Stimulated activated effector memory CD8-positive, alpha-beta T cell treated with anti-CD3 and anti-CD28 coated beads, Interleukin-12 subunit alpha, Interleukin-12 subunit beta, amount 100 ng/mL, for 72 hours (primary cell): ENCODE results near the gene SIGLEC10.

ENCODE experiments used
- ATAC-seq: fragments of 150-1000 bp; cut with Tn5 transposase; 2 replicates; pipeline ENCODE4 v1.10.0; 2021
- DNase-seq, 2 donors: peaks; one replicate each; pipeline ENCODE4 v3.0.0; 2021 to 2022; ENCODE audit warnings: low spot score in 2 of 2
- H3K27ac Mint-ChIP-seq: one replicate; pipeline ENCODE4 v1.8.0; 2022; ENCODE audit warnings: mild to moderate bottlenecking, mixed read lengths
- H3K36me3 Mint-ChIP-seq: one replicate; pipeline ENCODE4 v1.8.0; 2022; ENCODE audit warnings: mild to moderate bottlenecking, mixed read lengths
- H3K4me1 Mint-ChIP-seq: one replicate; pipeline ENCODE4 v1.8.0; 2022; ENCODE audit warnings: mixed read lengths
- H3K4me3 Mint-ChIP-seq: one replicate; pipeline ENCODE4 v1.8.0; 2022; ENCODE audit warnings: mild to moderate bottlenecking, mixed read lengths
- H3K9me3 Mint-ChIP-seq: one replicate; pipeline ENCODE4 v1.8.0; 2022; ENCODE audit warnings: mixed read lengths

Gene SIGLEC10

GRCh38 chr19:51389143-51389542 is 28.3 kb downstream of the SIGLEC10 start:
- no peak for ATAC-seq
- H3K4me3 Mint-ChIP-seq = peak overlapping the region; percentile 4
- H3K36me3 Mint-ChIP-seq = peaks cover 19% of the 10 kb centered on the region
- peaks cover 61% of the 10 kb centered on the region for H3K4me1 Mint-ChIP-seq
- no peak for DNase-seq
- H3K9me3 Mint-ChIP-seq = no peaks in the 10 kb centered on the region
- H3K27ac Mint-ChIP-seq = peak overlapping the region; percentile 98

- H3K36me3 Mint-ChIP-seq = peaks cover 17% of the 10 kb centered on the region
- H3K9me3 Mint-ChIP-seq = no peaks in the 10 kb centered on the region
- no peak for DNase-seq
- peak within 1 kb of the TSS; percentile 85 for H3K4me3 Mint-ChIP-seq
- H3K4me1 Mint-ChIP-seq = peaks cover 53% of the 10 kb centered on the region
- peak; percentile 50 for ATAC-seq
- peak within 1 kb of the TSS; percentile 98 for H3K27ac Mint-ChIP-seq
These were observed 29.5 kb downstream of the SIGLEC10 start, which contains the start of gene LIM2 for GRCh38 chr19:51387924-51388389. TSS of gene LIM2 (minus strand) at chr19:51387974. CDS start at chr19:51387443, 531 bp downstream.

- peak overlapping the region; percentile 98 for H3K27ac Mint-ChIP-seq
- H3K9me3 Mint-ChIP-seq = no peaks in the 10 kb centered on the region
- peak overlapping the region; percentile 85 for H3K4me3 Mint-ChIP-seq
- H3K36me3 Mint-ChIP-seq = peaks cover 25% of the 10 kb centered on the region
- DNase-seq (no peak), ATAC-seq (peak; percentile 48)
- H3K4me1 Mint-ChIP-seq = peaks cover 53% of the 10 kb centered on the region
These were observed 30.4 kb downstream of the SIGLEC10 start for GRCh38 chr19:51386882-51387520.

GRCh38 chr19:51382004-51382403 is 35.4 kb downstream of the SIGLEC10 start:
- Mint-ChIP-seq H3K36me3 (peaks cover 23% of the 10 kb centered on the region), H3K4me1 (peaks cover 32% of the 10 kb centered on the region)

GRCh38 chr19:51380379-51380778 is 37.1 kb downstream of the SIGLEC10 start:
- no peaks in the 10 kb centered on the region for H3K9me3 Mint-ChIP-seq
- H3K27ac Mint-ChIP-seq = peak overlapping the region; percentile 88
- peaks cover 26% of the 10 kb centered on the region for H3K36me3 Mint-ChIP-seq
- H3K4me3 Mint-ChIP-seq = peak overlapping the region; percentile 31
- ATAC-seq = no peak
- DNase-seq = no peak
- peaks cover 37% of the 10 kb centered on the region for H3K4me1 Mint-ChIP-seq

More at GRCh38 chr19:51382004-51382403, 35.4 kb downstream of the SIGLEC10 start:
- Mint-ChIP-seq H3K4me3 (no peak overlapping the region), H3K27ac (no peak overlapping the region), H3K9me3 (no peaks in the 10 kb centered on the region)
- DNase-seq (no peak), ATAC-seq (peak; percentile 58)

- H3K36me3 Mint-ChIP-seq = peaks cover 39% of the 10 kb centered on the region
- no peak for ATAC-seq
- no peak overlapping the region for H3K27ac Mint-ChIP-seq
- peaks cover 62% of the 10 kb centered on the region for H3K4me1 Mint-ChIP-seq
- no peak overlapping the region for H3K4me3 Mint-ChIP-seq
- H3K9me3 Mint-ChIP-seq = no peaks in the 10 kb centered on the region
- DNase-seq = no peak
These were observed 40.0 kb downstream of the SIGLEC10 start for GRCh38 chr19:51377422-51377821.

- peak in 1 of 2 donors; percentile 77 for DNase-seq
- Mint-ChIP-seq H3K4me1 (peaks cover 61% of the 10 kb centered on the region), H3K9me3 (no peaks in the 10 kb centered on the region), H3K4me3 (peak overlapping the region; percentile 92), H3K36me3 (peaks cover 49% of the 10 kb centered on the region), H3K27ac (peak overlapping the region; percentile 96)
- ATAC-seq = peak; percentile 20
These were observed 41.8 kb downstream of the SIGLEC10 start for GRCh38 chr19:51375504-51376221.

GRCh38 chr19:51372649-51373504 is 44.6 kb downstream of the SIGLEC10 start, which contains the start of gene NKG7:
TSS of gene NKG7 (minus strand) at chr19:51372654. CDS start at chr19:51372535, 119 bp downstream.
- Mint-ChIP-seq H3K4me1 (peaks cover 66% of the 10 kb centered on the region), H3K36me3 (peaks cover 71% of the 10 kb centered on the region), H3K9me3 (no peaks in the 10 kb centered on the region), H3K4me3 (peak within 1 kb of the TSS; percentile 92), H3K27ac (peak within 1 kb of the TSS; percentile 96)
- ATAC-seq = peak; percentile 86
- DNase-seq = peak; percentile 73 to 97

- H3K4me3 Mint-ChIP-seq = peak overlapping the region; percentile 92
- DNase-seq (peak in 1 of 2 donors; percentile 73), ATAC-seq (no peak)
- peaks cover 66% of the 10 kb centered on the region for H3K4me1 Mint-ChIP-seq
- H3K9me3 Mint-ChIP-seq = no peaks in the 10 kb centered on the region
- peaks cover 78% of the 10 kb centered on the region for H3K36me3 Mint-ChIP-seq
- peak overlapping the region; percentile 96 for H3K27ac Mint-ChIP-seq
These were observed 45.3 kb downstream of the SIGLEC10 start for GRCh38 chr19:51372021-51372648.

- ATAC-seq (no peak), DNase-seq (no peak)
- Mint-ChIP-seq H3K9me3 (no peaks in the 10 kb centered on the region), H3K4me1 (peaks cover 67% of the 10 kb centered on the region), H3K4me3 (peak overlapping the region; percentile 92), H3K27ac (peak overlapping the region; percentile 96), H3K36me3 (peaks cover 87% of the 10 kb centered on the region)
These were observed 46.2 kb downstream of the SIGLEC10 start for GRCh38 chr19:51371186-51371690.

GRCh38 chr19:51370230-51370629 is 47.2 kb downstream of the SIGLEC10 start:
- H3K4me3 Mint-ChIP-seq = peak overlapping the region; percentile 92
- H3K4me1 Mint-ChIP-seq = peaks cover 68% of the 10 kb centered on the region
- DNase-seq = no peak
- ATAC-seq = no peak
- peaks cover 90% of the 10 kb centered on the region for H3K36me3 Mint-ChIP-seq
- no peaks in the 10 kb centered on the region for H3K9me3 Mint-ChIP-seq
- H3K27ac Mint-ChIP-seq = peak overlapping the region; percentile 96

GRCh38 chr19:51368366-51369282 is 48.8 kb downstream of the SIGLEC10 start, which contains the start of gene CLDND2:
TSS of gene CLDND2 (minus strand) at chr19:51369003. CDS start at chr19:51368577, 426 bp downstream.
- DNase-seq = peak; percentile 41 to 79
- H3K4me3 Mint-ChIP-seq = peak within 1 kb of the TSS; percentile 92
- ATAC-seq = peak; percentile 1
- peaks cover 92% of the 10 kb centered on the region for H3K36me3 Mint-ChIP-seq
- H3K4me1 Mint-ChIP-seq = peaks cover 66% of the 10 kb centered on the region
- H3K9me3 Mint-ChIP-seq = no peaks in the 10 kb centered on the region
- H3K27ac Mint-ChIP-seq = peak within 1 kb of the TSS; percentile 96

GRCh38 chr19:51367565-51368365 is 49.7 kb downstream of the SIGLEC10 start:
- H3K4me3 Mint-ChIP-seq = peak overlapping the region; percentile 92
- peaks cover 95% of the 10 kb centered on the region for H3K36me3 Mint-ChIP-seq
- DNase-seq = peak; percentile 97 to 100
- peak overlapping the region; percentile 96 for H3K27ac Mint-ChIP-seq
- H3K9me3 Mint-ChIP-seq = no peaks in the 10 kb centered on the region
- H3K4me1 Mint-ChIP-seq = peaks cover 66% of the 10 kb centered on the region
- ATAC-seq = peak; percentile 83
